ENCODE measurements around the gene RNU4-1.

Gene RNU4-1

GRCh38 chr12:120265473-120266179, 27.4 kb downstream of the RNU4-1 start, which contains the start of gene PXN (continued):
- TF ChIP-seq ZNF639 (tag by site-specific recombination; IDR thresholded peaks at IDR 0.05) (no peak), ZNF664 (tag by site-specific recombination; IDR thresholded peaks at IDR 0.05) (no peak), ZNF449 (tag by site-specific recombination; IDR thresholded peaks at IDR 0.05) (no peak), ZNF561 (tag by site-specific recombination; IDR thresholded peaks at IDR 0.05; ENCODE audit: borderline replicate concordance) (peak; percentile 48; the same call in 1 of the 2 replicates), ZNF768 (tag by site-specific recombination; IDR thresholded peaks at IDR 0.05) (no peak), ZNF174 (tag by site-specific recombination; IDR thresholded peaks at IDR 0.05) (no peak), ZNF132 (tag by site-specific recombination; IDR thresholded peaks at IDR 0.05; ENCODE audit: borderline replicate concordance) (no peak), ZBTB44 (tag by site-specific recombination; IDR thresholded peaks at IDR 0.05) (no peak), PRDM1 (tag by site-specific recombination; IDR thresholded peaks at IDR 0.05) (no peak), SCRT2 (tag by site-specific recombination; IDR thresholded peaks at IDR 0.05) (peak; percentile 89), CTCF (tag by site-specific recombination; IDR thresholded peaks at IDR 0.05) (peak; percentile 69), ZNF423 (tag by site-specific recombination; IDR thresholded peaks at IDR 0.05) (no peak), ZNF585B (tag by site-specific recombination; IDR thresholded peaks at IDR 0.05) (no peak), SP2 (tag by site-specific recombination; IDR thresholded peaks at IDR 0.05) (peak; percentile 53), ZNF555 (tag by site-specific recombination; conservative IDR thresholded peaks at IDR 0.05) (no peak), ZNF670 (tag by site-specific recombination; IDR thresholded peaks at IDR 0.05; ENCODE audit: low read depth) (no peak), KLF16 (tag by site-specific recombination; IDR thresholded peaks at IDR 0.05) (peak; percentile 78; the same call in 1 of the 2 replicates), ZBTB11 (tag by site-specific recombination; conservative IDR thresholded peaks at IDR 0.05; ENCODE audit: low read depth) (no peak), ZSCAN30 (tag by site-specific recombination; IDR thresholded peaks at IDR 0.05) (peak; percentile 53), ZSCAN4 (tag by site-specific recombination; IDR thresholded peaks at IDR 0.05) (no peak), ZNF23 (tag by site-specific recombination; IDR thresholded peaks at IDR 0.05; ENCODE audit: borderline replicate concordance) (no peak), ZNF624 (tag by site-specific recombination; IDR thresholded peaks at IDR 0.05) (no peak), REST (tag by site-specific recombination; IDR thresholded peaks at IDR 0.05) (no peak)
